ENCODE results near the gene SMARCA1. TPM values are rescaled to one million over a fixed set of nuclear protein-coding genes. Genes with fewer than 3 reads are reported as not detected.

SMARCA1 gene
- total and polyA plus RNA-seq, 10 of the 15 experiments (the other 5 are each of a cell fraction or from before 2014, with no cell fraction given) = 0.02 to 0.31 (median 0.08) TPM; not detected in 3

DNA sequence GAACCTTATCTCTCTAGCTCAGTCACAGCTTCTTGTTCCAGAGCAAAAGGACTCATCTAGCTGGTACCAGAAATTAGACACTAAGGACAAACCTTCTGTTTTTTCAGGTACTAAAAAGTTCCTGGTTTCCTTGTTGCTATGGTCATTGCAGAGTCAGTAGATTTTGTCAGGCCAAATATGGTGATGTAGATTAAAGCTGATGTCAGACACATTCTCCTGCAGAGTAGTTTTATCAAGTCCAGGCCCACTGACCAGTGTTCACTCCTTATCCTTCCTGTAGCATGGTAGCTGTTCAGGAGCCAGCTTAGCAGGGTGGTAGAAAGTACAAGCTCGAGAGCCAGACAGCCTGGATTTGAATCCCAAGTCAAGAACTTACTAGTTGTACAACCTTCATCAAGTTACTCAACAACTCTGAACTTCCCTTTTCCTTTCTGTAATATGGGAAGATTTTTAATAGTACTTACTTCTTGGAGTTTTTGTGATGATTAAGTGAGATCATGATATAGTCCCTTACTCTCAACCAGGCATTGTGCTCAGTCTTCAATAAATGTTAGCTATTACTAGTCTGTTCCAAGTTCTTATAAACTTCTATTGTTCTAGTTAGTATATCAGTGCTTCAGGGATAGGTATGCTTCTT is 34.7 kb upstream of the SMARCA1 start:
- CTCF ChIA-PET = interaction anchor here (0.9 to 1.5 kb wide), 3 partner anchors 46 to 1417 kb away, joined by 3 to 4 read pairs (median 3); no protein-coding TSS in a partner anchor
- no peaks in the 10 kb centered on the region for H3K9me3 ChIP-seq (replicated peaks; ENCODE audit: control insufficient read depth, insufficient read depth, low read length)
- DNase-seq (ENCODE audit: low read depth, low spot score) = no peak
- WGBS (ENCODE audit: insufficient coverage, insufficient replicate concordance, low lambda C conversion rate, missing lambda C conversion rate) = 47% methylated on average over 1 of the region's 1 CpG
- BruUV-seq (replicated peaks) = no TSS peak
- POLR2A ChIA-PET = no interaction called here
- no peak overlapping the region for H3K9ac ChIP-seq (ENCODE audit: control insufficient read depth, insufficient read depth, low read length)
- H3K27me3 ChIP-seq (replicated peaks in 1 of 2; ENCODE audit: control insufficient read depth in 2 of 2, insufficient read depth in 2 of 2, low read length in 1 of 2) = no peaks in the 10 kb centered on the region
- no peak overlapping the region for H3K4me3 ChIP-seq
- FAIRE-seq = no peak
- SMC1A ChIA-PET (ENCODE audit: uncharacterized antibody, unreplicated experiment) = no interaction called here
- H3K79me2 ChIP-seq (ENCODE audit: control insufficient read depth, insufficient read depth, low read length) = no peaks in the 10 kb centered on the region
- intact Hi-C loops (cut with micrococcal nuclease; ENCODE audit: unreplicated experiment) (no loop called here), in situ Hi-C loops (cut with MboI) (no loop called here)
- H3K27ac ChIP-seq (ENCODE audit: control insufficient read depth, insufficient read depth) = no peak overlapping the region
- no peak for ATAC-seq
- H2AFZ ChIP-seq (ENCODE audit: control insufficient read depth, low read depth, low read length) = no peak overlapping the region
- no peak overlapping the region for H3K4me2 ChIP-seq (ENCODE audit: control insufficient read depth, insufficient read depth)
- RAD21 ChIA-PET (ENCODE audit: unreplicated experiment) = no interaction called here
- no peaks in the 10 kb centered on the region for H3K36me3 ChIP-seq (ENCODE audit: control insufficient read depth in 2 of 2, insufficient read depth in 2 of 2, low read length in 1 of 2)
- H4K20me1 ChIP-seq (ENCODE audit: control insufficient read depth, insufficient read depth) = no peaks in the 10 kb centered on the region
- TF ChIP-seq YBX1 (IDR thresholded peaks at IDR 0.05) = no peak
- no peak for TF ChIP-seq ZNF592 (IDR thresholded peaks at IDR 0.05)
- TF ChIP-seq SPI1 (IDR thresholded peaks at IDR 0.05; ENCODE audit: borderline replicate concordance, insufficient read depth, low read depth, low read length) = no peak
- TF ChIP-seq PKNOX1 (IDR thresholded peaks at IDR 0.05) = no peak
- TF ChIP-seq ZBED1 (IDR thresholded peaks at IDR 0.05; ENCODE audit: borderline replicate concordance) = no peak
- TF ChIP-seq PAX8 (IDR thresholded peaks at IDR 0.05) = no peak
- TF ChIP-seq ETV6 (conservative IDR thresholded peaks at IDR 0.05 in 1 of 2, IDR thresholded peaks at IDR 0.05 in 1 of 2; ENCODE audit: borderline replicate concordance in 1 of 2, low read depth in 1 of 2) = no peak
- TF ChIP-seq SREBF2 (IDR thresholded peaks at IDR 0.05; ENCODE audit: low read length) = no peak
- peaks cover 5% of the 10 kb centered on the region for H3K4me1 ChIP-seq (ENCODE audit: control insufficient read depth, insufficient read depth, low read length)

Measured in GM12878 (cell line).